BJ (cell line): ENCODE data around the gene CLBA1. TPM values are rescaled to one million over a fixed set of nuclear protein-coding genes. Genes with fewer than 3 reads are reported as not detected.

ENCODE experiments used
- CTCF ChIA-PET: fragments of 350-600 bp; formaldehyde crosslinking; extraction: SDS; loops from one replicate; lab custom pipeline; 2021; ENCODE audit warnings: antibody characterized with exemption, inconsistent platforms; lab: Yijun Ruan, JAX
- POLR2A ChIA-PET: fragments of 300-600 bp; sonication (Branson Sonifier 250); formaldehyde crosslinking; extraction: SDS; loops from one replicate; lab custom pipeline; 2021; ENCODE audit warnings: antibody characterized with exemption; lab: Charles Lee
- DNase-seq: peaks from one replicate; pipeline ENCODE4 v3.0.0-alpha.2; 2011; ENCODE audit warnings: low read depth
- H3K27me3 ChIP-seq: 2 replicates; pipeline ENCODE4 v1.6.0; 2011; ENCODE audit warnings: low read length; ENCODE audit not compliant: control insufficient read depth, insufficient read depth
- H3K36me3 ChIP-seq: 2 replicates; pipeline ENCODE4 v1.5.1; 2011; ENCODE audit warnings: low read length; ENCODE audit not compliant: control insufficient read depth, insufficient read depth
- H3K4me3 ChIP-seq: 2 replicates; pipeline ENCODE4 v1.5.1; 2011; ENCODE audit warnings: low read depth, mild to moderate bottlenecking, control low read depth, low read length
- CTCF ChIP-seq: IDR thresholded peaks from 2 replicates; pipeline ENCODE4 v1.5.1; 2011; ENCODE audit warnings: low read depth, mild to moderate bottlenecking, control low read depth, inconsistent platforms, low read length, moderate library complexity; ENCODE audit not compliant: insufficient read depth
- polyA plus RNA-seq: library from polyadenylated mRNA; depleted of rRNA; stranded (reverse); fragments of >200 nt; gene quantifications from 2 replicates; pipeline ENCODE4 v1.2.3, GENCODE V29; 2011

The CLBA1 gene
- polyA plus RNA-seq, 1 experiment: 5.9 TPM

GRCh38 chr14:104998801-104999200 is 13.2 kb downstream of the CLBA1 start:
- DNase-seq: no peak

GRCh38 chr14:104999361-104999760 is 13.8 kb downstream of the CLBA1 start:
- no peak for TF ChIP-seq CTCF

More at GRCh38 chr14:104998801-104999200, 13.2 kb downstream of the CLBA1 start:
- ChIA-PET CTCF (interaction anchor here (0.6 kb wide), 1 partner anchor 14 kb away, joined by 3 read pairs; no protein-coding TSS in a partner anchor), POLR2A (no interaction called here)
- Histone ChIP-seq H3K36me3 (peaks cover 2% of the 10 kb centered on the region; the same call in 1 of the 2 replicates), H3K4me3 (no peak overlapping the region), H3K27me3 (no peaks in the 10 kb centered on the region)
- no peak for TF ChIP-seq CTCF

GRCh38 chr14:105005329-105005928 is 19.8 kb downstream of the CLBA1 start:
- H3K4me3 ChIP-seq: no peak overlapping the region
- peaks cover 3% of the 10 kb centered on the region for H3K36me3 ChIP-seq
- DNase-seq: no peak
- CTCF ChIA-PET: interaction anchor here (1.9 kb wide), 1 partner anchor 9 kb away, joined by 5 read pairs; no protein-coding TSS in a partner anchor
- H3K27me3 ChIP-seq: no peaks in the 10 kb centered on the region
- TF ChIP-seq CTCF: no peak
- POLR2A ChIA-PET: no interaction called here

More at GRCh38 chr14:104999361-104999760, 13.8 kb downstream of the CLBA1 start:
- Histone ChIP-seq H3K4me3 (no peak overlapping the region), H3K36me3 (peaks cover 1% of the 10 kb centered on the region; the same call in 1 of the 2 replicates), H3K27me3 (no peaks in the 10 kb centered on the region)
- no peak for DNase-seq
- ChIA-PET CTCF (interaction anchor here (0.8 to 1.1 kb wide), 3 partner anchors 13 to 25 kb away, joined by 3 read pairs; no protein-coding TSS in a partner anchor), POLR2A (no interaction called here)

- POLR2A ChIA-PET: no interaction called here
- TF ChIP-seq CTCF: no peak
- CTCF ChIA-PET: no interaction called here
- Histone ChIP-seq H3K4me3 (no peak overlapping the region), H3K36me3 (peaks cover 6% of the 10 kb centered on the region), H3K27me3 (no peaks in the 10 kb centered on the region)
- DNase-seq: no peak
Observed at GRCh38 chr14:105005929-105006830, 20.6 kb downstream of the CLBA1 start.
